ENCODE results near the gene AFF3. TPM values are rescaled to one million over a fixed set of nuclear protein-coding genes. Genes with fewer than 3 reads are reported as not detected.

AFF3 gene
- total and polyA plus RNA-seq, 4 donors = 0.48 to 5.3 (median 2.3) TPM

GRCh38 chr2:99998651-99999320, 143.6 kb downstream of the AFF3 start:
- Histone ChIP-seq H3K36me3 (ENCODE audit: control insufficient read depth in 4 of 4, insufficient read depth in 3 of 4, low read depth in 1 of 4, low read length in 3 of 4) (no peaks in the 10 kb centered on the region), H3K4me1 (ENCODE audit: control insufficient read depth in 4 of 4, insufficient read depth in 4 of 4, low read length in 3 of 4) (no peaks in the 10 kb centered on the region), H3K9ac (ENCODE audit: low read depth in 1 of 2, low read length in 2 of 2) (no peak overlapping the region), H3K9me3 (ENCODE audit: control insufficient read depth in 4 of 4, low read length in 3 of 4) (no peaks in the 10 kb centered on the region), H3K27ac (ENCODE audit: low read depth in 1 of 2, low read length in 2 of 2) (no peak overlapping the region), H3K27me3 (ENCODE audit: control insufficient read depth in 4 of 4, insufficient read depth in 4 of 4, low read length in 3 of 4) (no peaks in the 10 kb centered on the region), H3K4me3 (ENCODE audit: low read depth in 1 of 3, low read length in 3 of 3) (no peak overlapping the region)
- TF ChIP-seq ZBTB33 (IDR thresholded peaks at IDR 0.05) (no peak), REST (IDR thresholded peaks at IDR 0.05) (no peak), RXRA (IDR thresholded peaks at IDR 0.05) (no peak), CTCF (IDR thresholded peaks at IDR 0.05; ENCODE audit: low read depth, low read length, missing input control) (no peak), TAF1 (conservative IDR thresholded peaks at IDR 0.05) (no peak), GABPA (IDR thresholded peaks at IDR 0.05 in 1 of 2, conservative IDR thresholded peaks at IDR 0.05 in 1 of 2) (no peak), RAD21 (IDR thresholded peaks at IDR 0.05) (no peak), SP1 (IDR thresholded peaks at IDR 0.05) (no peak), HNF4G (IDR thresholded peaks at IDR 0.05) (no peak), MAX (IDR thresholded peaks at IDR 0.05) (no peak), FOXA2 (IDR thresholded peaks at IDR 0.05) (no peak), FOXA1 (IDR thresholded peaks at IDR 0.05) (no peak), YY1 (IDR thresholded peaks at IDR 0.05) (no peak), EGR1 (IDR thresholded peaks at IDR 0.05; ENCODE audit: low read depth in 2 of 2) (no peak), HNF4A (conservative IDR thresholded peaks at IDR 0.05) (no peak), ATF3 (IDR thresholded peaks at IDR 0.05) (no peak), NR2F2 (IDR thresholded peaks at IDR 0.05) (no peak), JUND (IDR thresholded peaks at IDR 0.05) (no peak)
- 90% methylated on average over 12 of the region's 12 CpGs for whole genome bisulfite sequencing
- no peak for DNase-seq (ENCODE audit: low spot score)

Measured in liver (tissue), 9 donors.